Measurements from ENCODE around the gene STAG3. TPM values are rescaled to one million over a fixed set of nuclear protein-coding genes. Genes with fewer than 3 reads are reported as not detected.

Gene STAG3
- total RNA-seq, 1 experiment from 2014 or later = 3.1 TPM

GRCh38 chr7:100174582-100174981, 3.1 kb upstream of the STAG3 start:
- no peaks in the 10 kb centered on the region for H3K9me3 ChIP-seq (ENCODE audit: control insufficient read depth, low read depth, low read length)
- no peak overlapping the region for H2AFZ ChIP-seq (ENCODE audit: low read length)
- H2BK120ac ChIP-seq (ENCODE audit: low read depth, low read length, poor library complexity, severe bottlenecking) = no peak overlapping the region
- DNase-seq = no peak
- Mint-ChIP-seq H3K36me3 (ENCODE audit: insufficient read depth in 1 of 3, low read depth in 3 of 3) (peaks cover 29 to 36% (median 31%) of the 10 kb centered on the region in 3 experiments; a peak in 6 of 7 replicates), H3K4me1 (peaks cover 25 to 38% of the 10 kb centered on the region in 2 experiments), H3K27me3 (ENCODE audit: low read depth) (peaks cover 30% of the 10 kb centered on the region), H3K4me3 (no peak overlapping the region; a peak in 1 of 5 replicates), H3K27ac (no peak overlapping the region; a peak in 1 of 7 replicates), H3K9me3 (no peaks in the 10 kb centered on the region)
- H2AK5ac ChIP-seq (ENCODE audit: insufficient read length, low read length) = no peak overlapping the region
- no peak overlapping the region for H3K56ac ChIP-seq (ENCODE audit: insufficient read length, low read depth, low read length)
- TF ChIP-seq CTCF (conservative IDR thresholded peaks at IDR 0.05) = no peak
- no peak overlapping the region for H3K9ac ChIP-seq (ENCODE audit: extremely low read depth, insufficient read length, low read length)
- no peaks in the 10 kb centered on the region; the same call in 1 of the 2 replicates for H3K27me3 ChIP-seq (ENCODE audit: insufficient read depth, low read length)
- no peak overlapping the region for H4K91ac ChIP-seq (ENCODE audit: insufficient read length, low read depth, low read length)
- H3K79me1 ChIP-seq (ENCODE audit: insufficient read depth, low read depth, low read length, poor library complexity, severe bottlenecking) = no peaks in the 10 kb centered on the region
- WGBS (ENCODE audit: extremely low coverage, insufficient read length, low lambda C conversion rate) = no CpG with 5 or more reads among the region's 5 CpGs
- no peak overlapping the region for H4K8ac ChIP-seq (replicated peaks; ENCODE audit: insufficient read length, low read depth, low read length)
- H2BK15ac ChIP-seq (ENCODE audit: low read depth, low read length) = no peak overlapping the region
- H3K79me2 ChIP-seq (ENCODE audit: insufficient read depth, low read length) = no peaks in the 10 kb centered on the region; the same call in 1 of the 2 replicates
- H3K14ac ChIP-seq (ENCODE audit: insufficient read depth, low read length) = no peak overlapping the region
- H2BK20ac ChIP-seq (ENCODE audit: low read depth, low read length, poor library complexity, severe bottlenecking) = no peak overlapping the region
- H3T11ph ChIP-seq (ENCODE audit: low read length) = no peak overlapping the region
- H3K23me2 ChIP-seq (ENCODE audit: insufficient read length, low read depth, low read length, poor library complexity, severe bottlenecking) = peaks cover 9% of the 10 kb centered on the region
- no peak overlapping the region for H3K27ac ChIP-seq (ENCODE audit: insufficient read length, low read depth, low read length)
- H3K4ac ChIP-seq (ENCODE audit: low read depth, low read length) = no peak overlapping the region
- H3K4me2 ChIP-seq (ENCODE audit: insufficient read depth, insufficient read length, low read length) = no peak overlapping the region
- no peak overlapping the region for H4K5ac ChIP-seq (ENCODE audit: insufficient read length, low read depth, low read length)
- H2BK12ac ChIP-seq (ENCODE audit: insufficient read length, low read depth, low read length) = no peak overlapping the region
- peaks cover 3% of the 10 kb centered on the region; the same call in 1 of the 2 replicates for H3K4me1 ChIP-seq (ENCODE audit: insufficient read depth, low read length)
- no peak overlapping the region for H3K18ac ChIP-seq (ENCODE audit: insufficient read length, low read depth, low read length)
- no peaks in the 10 kb centered on the region for H4K20me1 ChIP-seq (ENCODE audit: control insufficient read depth, insufficient read depth, insufficient read length)
- no peak overlapping the region for H2BK5ac ChIP-seq (ENCODE audit: insufficient read length, low read length)
- no peak overlapping the region for H3K23ac ChIP-seq (ENCODE audit: insufficient read length, low read depth, low read length)

All from H9 (cell line).